IgD-negative memory B cell (primary cell): ENCODE data around the gene SLC2A4. TPM values are rescaled to one million over a fixed set of nuclear protein-coding genes. Genes with fewer than 3 reads are reported as not detected.

Source experiments
- polyA plus RNA-seq: library from polyadenylated mRNA; unstranded; fragments of 300-500 nt; fragmentation: Illumina TruSeq; gene quantifications from one replicate; pipeline ENCODE4 v1.2.3, GENCODE V29; 2021

Gene SLC2A4
- polyA plus RNA-seq, 1 donor from 2014 or later: not detected

Other genes with a start within 250 kb of the SLC2A4 start
- 3.3 TPM for gene SLC16A13, start 245.7 kb upstream of the SLC2A4 start, polyA plus RNA-seq
- 3.4 TPM for gene SLC16A11, start 237.6 kb upstream of the SLC2A4 start, polyA plus RNA-seq
- gene CLEC10A, start 201.5 kb upstream of the SLC2A4 start, polyA plus RNA-seq: not detected
- gene ASGR2, start 166.9 kb upstream of the SLC2A4 start, polyA plus RNA-seq: 0.60 TPM
- gene ASGR1, start 102.3 kb upstream of the SLC2A4 start, polyA plus RNA-seq: 0.50 TPM
- 0.38 TPM for gene DLG4, start 61.9 kb upstream of the SLC2A4 start, polyA plus RNA-seq
- 88.6 TPM for gene ACADVL, start 61.8 kb upstream of the SLC2A4 start, polyA plus RNA-seq
- gene DVL2, start 47.2 kb upstream of the SLC2A4 start, polyA plus RNA-seq: 32.3 TPM
- gene PHF23, start 42.3 kb upstream of the SLC2A4 start, polyA plus RNA-seq: 38.2 TPM
- 1,138 TPM for gene GABARAP, start 39.3 kb upstream of the SLC2A4 start, polyA plus RNA-seq
- 48.7 TPM for gene CTDNEP1, start 30.0 kb upstream of the SLC2A4 start, polyA plus RNA-seq
- gene ELP5, start 29.5 kb upstream of the SLC2A4 start, polyA plus RNA-seq: 86.8 TPM
- 1.2 TPM for gene CLDN7, start 19.2 kb upstream of the SLC2A4 start, polyA plus RNA-seq
- gene YBX2, start 12.9 kb downstream of the SLC2A4 start, polyA plus RNA-seq: not detected
- 221 TPM for gene EIF5A, start 25.9 kb downstream of the SLC2A4 start, polyA plus RNA-seq
- gene GPS2, start 33.6 kb downstream of the SLC2A4 start, polyA plus RNA-seq: 128 TPM
- 1.7 TPM for gene NEURL4, start 47.6 kb downstream of the SLC2A4 start, polyA plus RNA-seq
- 251 TPM for gene ACAP1, start 54.8 kb downstream of the SLC2A4 start, polyA plus RNA-seq
- 6.8 TPM for gene KCTD11, start 70.4 kb downstream of the SLC2A4 start, polyA plus RNA-seq
- gene TMEM95, start 73.4 kb downstream of the SLC2A4 start, polyA plus RNA-seq: not detected
- 4.4 TPM for gene TNK1, start 99.4 kb downstream of the SLC2A4 start, polyA plus RNA-seq
- gene PLSCR3, start 112.8 kb downstream of the SLC2A4 start, polyA plus RNA-seq: 113 TPM
- gene TMEM256, start 122.4 kb downstream of the SLC2A4 start, polyA plus RNA-seq: 84.7 TPM
- gene NLGN2, start 126.1 kb downstream of the SLC2A4 start, polyA plus RNA-seq: not detected
- gene SPEM1, start 138.6 kb downstream of the SLC2A4 start, polyA plus RNA-seq: not detected
- gene SPEM2, start 143.9 kb downstream of the SLC2A4 start, polyA plus RNA-seq: not detected
- gene SPEM3, start 147.1 kb downstream of the SLC2A4 start, polyA plus RNA-seq: not detected
- gene TMEM102, start 153.7 kb downstream of the SLC2A4 start, polyA plus RNA-seq: 25.5 TPM
- not detected for gene FGF11, start 157.8 kb downstream of the SLC2A4 start, polyA plus RNA-seq
- gene CHRNB1, start 163.3 kb downstream of the SLC2A4 start, polyA plus RNA-seq: 13.8 TPM
- 15.9 TPM for gene ZBTB4, start 197.9 kb downstream of the SLC2A4 start, polyA plus RNA-seq
- gene SLC35G6, start 199.7 kb downstream of the SLC2A4 start, polyA plus RNA-seq: not detected
- gene POLR2A, start 202.6 kb downstream of the SLC2A4 start, polyA plus RNA-seq: 55.7 TPM